GM18858 (cell line): Measurements from ENCODE around the gene SMAD5.

Experiments
- ATAC-seq: cut with Tn5 transposase; IDR thresholded peaks from one replicate; pipeline ENCODE4 v1.9.1; 2021; ENCODE audit not compliant: unreplicated experiment

Gene SMAD5

DNA sequence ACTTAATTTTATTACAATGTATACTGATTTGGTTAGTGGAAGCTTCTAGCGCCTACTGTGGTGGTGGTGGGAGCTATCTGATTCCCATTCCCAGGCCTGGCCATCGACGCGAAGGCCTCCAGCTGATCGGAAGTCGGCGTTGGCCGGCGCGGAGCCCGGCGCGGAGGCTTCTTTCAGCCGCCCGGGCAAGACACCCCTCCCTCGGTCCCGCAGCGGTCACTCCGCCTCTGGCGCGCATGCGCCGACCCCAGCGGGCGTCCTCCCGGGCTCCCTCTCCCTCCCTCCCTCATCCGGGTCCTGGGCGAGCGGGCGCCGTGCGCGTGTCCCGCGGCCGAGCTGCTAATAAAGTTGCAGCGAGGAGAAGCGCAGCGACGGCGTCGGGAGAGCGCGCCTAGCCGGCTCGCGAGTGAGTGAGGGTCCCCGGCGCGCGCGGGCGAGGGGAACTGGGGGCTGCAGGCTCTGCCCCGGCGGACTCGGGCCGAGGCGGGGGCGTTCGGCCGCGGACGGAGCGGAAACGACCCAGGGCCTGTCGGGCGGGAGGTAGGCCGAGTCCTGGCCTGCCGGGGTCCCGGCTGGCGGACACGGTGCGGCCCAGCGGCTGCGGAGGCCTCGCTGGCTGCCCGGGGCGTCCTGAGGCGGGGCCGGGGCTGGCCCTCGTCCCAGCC lies at the start of gene SMAD5:
TSS of gene SMAD5 (plus strand) at position 289 of the 665 bp plus-strand sequence. CDS start 20,916 bp downstream, outside the sequence.
- peak; percentile 84 for ATAC-seq

DNA sequence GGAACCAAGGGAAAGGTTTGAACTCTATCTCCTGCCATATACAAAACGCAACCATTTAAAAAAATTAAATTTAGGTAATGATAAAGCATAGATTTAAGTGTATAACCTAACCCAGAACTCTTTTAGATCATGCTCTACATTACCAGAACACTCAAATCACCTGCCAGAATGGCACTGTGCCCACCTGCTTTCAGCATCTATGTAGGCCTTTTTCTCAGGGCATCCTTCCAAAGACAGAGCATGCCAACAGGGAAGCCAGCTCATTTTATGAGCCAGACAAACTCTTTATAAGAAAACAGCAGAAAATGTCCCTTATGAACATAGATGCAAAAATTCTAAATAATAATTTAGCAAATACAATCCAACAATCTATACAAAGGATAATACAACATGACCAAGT lies 47.9 kb upstream of the SMAD5 start:
- no peak for ATAC-seq

DNA sequence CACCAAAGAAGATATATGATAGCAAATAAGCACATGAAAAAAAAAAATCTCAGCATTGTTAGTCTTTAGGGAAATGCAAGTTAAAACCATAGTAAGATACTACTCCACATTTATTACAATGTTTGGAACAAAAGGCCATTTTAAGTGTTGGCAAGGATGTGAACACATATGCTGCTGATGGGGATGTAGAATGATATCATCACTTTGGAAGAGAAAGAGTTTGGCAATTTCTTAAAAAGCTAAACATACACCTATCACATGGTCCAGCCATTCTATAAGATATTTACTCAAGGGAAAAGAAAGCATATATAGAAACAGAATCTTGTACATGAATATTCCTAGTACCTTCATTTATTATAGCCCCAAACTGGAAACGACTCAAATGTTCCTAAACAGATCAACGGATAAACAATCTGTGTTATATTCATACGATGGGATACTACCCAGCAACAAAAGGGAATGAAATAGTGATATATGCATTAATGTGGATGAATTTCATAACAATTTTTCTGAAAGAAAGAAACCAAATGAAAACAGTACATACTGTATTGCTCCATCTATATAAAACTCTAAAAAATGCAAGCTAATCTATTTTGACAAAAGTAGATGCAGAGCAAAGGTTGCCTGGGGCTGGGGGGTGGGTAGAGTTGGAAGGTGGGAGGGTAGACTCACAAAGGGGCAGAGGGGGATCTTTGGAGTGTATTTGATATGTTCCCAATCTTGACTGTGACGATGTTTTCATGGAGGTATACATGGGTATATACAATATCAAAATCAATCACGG lies 45.7 kb upstream of the SMAD5 start:
- ATAC-seq, result no peak

DNA sequence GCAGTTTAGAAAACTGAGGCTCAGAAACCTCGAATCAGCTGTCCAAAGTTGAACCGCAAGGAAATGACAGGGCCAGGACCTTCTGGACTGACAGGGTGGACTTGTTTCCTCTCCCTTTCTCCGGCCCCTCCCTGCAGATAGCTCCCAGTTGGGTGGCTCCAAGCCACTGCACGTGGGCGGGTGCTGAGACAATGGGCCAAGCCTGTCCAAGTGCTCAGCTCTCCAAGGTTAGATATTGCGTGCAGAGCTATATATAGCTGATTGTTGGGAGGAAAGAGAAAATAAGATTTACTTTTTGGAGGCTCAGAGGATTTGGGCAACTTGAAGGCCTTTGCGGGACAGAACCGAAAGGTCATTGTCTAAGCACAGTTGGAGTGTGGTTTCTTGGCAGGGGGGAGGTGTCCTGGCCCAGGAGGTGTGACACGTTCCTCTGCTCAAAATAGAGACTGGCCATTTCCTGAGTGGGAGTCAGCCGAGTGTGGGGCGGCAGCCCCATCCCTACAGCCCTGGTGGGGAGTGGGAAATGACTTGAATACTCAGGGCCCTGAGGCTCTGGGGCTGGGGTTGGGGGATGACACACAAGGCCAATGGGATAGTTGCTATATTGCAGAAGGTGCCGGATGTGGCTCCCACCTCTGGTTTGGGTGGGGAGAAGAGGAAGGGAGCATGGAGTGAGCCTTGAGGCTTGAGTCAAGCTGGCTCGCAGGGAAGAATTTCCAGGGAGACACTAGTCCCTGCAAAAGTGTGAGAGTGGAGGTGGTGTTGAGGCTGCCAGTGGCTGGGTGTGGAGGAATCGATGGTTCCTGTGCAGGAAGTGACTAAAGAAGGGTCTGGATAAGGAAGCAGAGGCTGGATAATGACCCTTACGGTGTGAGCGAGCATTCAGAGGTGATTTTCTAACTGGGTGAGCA lies 44.4 kb upstream of the SMAD5 start:
- no peak for ATAC-seq

DNA sequence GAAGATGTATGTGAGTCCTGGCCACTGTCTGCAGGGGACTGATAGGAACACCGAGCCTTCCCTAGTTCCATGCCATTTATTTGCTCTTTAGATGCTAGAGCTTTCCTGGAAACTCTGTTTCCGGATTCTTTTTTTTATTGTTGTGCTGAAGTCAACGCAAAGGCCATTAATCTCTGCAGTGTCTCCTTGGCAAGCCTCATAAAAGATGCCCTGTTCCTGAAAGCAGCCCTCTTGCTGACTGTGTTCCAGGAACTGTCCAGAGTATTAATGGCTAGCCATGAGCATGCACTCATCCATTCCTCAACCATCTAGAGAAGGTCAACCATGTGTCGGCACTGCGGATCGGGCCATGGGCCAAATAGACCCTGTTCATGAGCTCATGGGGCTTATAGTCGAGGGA lies 42.9 kb upstream of the SMAD5 start:
- ATAC-seq, result no peak

DNA sequence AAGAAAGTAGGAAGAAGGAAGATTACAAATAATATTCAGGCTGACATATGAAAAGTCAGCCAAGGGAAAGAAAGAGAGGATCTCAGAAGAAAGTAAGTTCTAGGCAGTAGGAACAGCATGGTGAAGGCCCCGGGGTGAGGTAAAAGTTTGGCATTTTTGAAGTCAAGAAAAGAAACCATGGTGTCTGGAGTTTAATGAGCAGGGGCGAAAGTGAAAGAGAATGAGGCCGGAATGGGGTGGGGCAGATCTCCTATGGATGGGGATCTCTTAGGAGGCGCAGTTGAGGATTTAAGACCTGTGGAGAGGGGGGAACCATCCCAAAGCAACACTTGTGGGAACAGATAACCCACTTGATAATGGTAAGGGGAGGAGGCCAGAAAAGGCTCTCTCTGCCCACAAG lies 42.3 kb upstream of the SMAD5 start:
- ATAC-seq, result no peak

DNA sequence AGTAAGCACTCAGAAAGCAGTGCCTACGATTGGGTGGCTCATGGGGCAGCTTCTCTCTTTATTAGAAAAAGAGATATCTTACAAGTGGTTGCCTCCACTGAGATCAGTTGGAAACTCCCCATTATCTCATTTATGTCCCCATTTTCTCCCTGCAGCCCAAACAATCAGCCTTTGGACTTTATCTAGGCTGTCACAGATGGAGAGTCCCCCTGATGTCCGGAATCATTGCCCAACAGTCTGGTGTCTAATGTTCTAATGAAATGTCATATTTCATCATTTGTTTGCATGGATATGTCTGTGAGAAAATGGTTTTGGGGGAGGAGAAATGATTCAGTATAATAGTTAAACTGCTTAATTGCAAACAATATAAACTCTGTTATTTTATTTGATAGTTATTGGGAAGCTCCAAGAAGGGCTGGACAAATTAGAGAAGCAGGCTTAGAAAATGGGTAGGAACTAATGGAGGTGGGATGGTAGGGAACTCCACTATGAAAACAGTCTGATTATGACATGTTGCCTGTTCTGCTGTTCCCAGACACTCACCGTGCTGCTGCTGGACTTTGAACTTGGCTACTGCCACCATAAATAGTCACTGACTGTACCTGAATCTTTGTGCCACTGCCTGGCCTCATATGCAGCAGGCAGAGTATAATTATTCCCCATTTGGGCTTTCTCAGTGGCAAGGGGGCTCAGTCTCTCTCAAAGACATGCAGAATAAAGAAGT lies 38.3 kb upstream of the SMAD5 start:
- ATAC-seq, result no peak

DNA sequence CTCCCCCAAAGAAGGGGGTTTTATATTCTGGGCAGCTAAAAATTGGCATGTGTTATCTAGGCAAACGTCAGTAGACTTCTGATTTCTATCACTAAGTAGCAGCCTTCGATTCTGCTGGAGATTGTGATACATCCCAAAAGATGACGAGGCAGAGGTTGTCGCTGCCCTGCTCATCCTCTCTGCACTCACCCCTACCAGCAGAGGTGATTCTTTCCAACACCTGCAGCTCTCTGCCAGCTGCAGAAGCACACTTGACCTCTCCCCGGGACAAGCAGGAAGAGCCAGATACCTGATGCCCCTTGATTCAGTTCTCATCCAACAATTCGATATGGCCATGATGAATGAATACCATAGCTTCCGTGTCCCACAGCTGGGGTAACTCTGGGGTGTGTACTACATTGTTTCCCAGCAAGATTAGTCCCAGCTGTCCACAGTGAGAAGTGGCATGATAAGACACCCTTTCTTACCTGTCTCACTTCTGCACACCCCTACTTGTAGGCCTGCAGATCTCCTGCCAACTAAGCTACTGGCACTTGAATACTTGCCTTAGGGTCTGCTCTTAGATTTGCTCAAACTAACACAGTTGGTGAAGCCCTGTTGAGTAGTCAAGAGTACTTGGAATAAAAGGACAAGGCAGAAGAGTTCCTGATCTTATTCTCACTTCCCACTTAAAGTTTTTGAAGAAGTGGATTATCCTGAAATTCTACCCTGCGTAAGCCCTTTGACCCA lies 37.6 kb upstream of the SMAD5 start:
- ATAC-seq, result no peak

DNA sequence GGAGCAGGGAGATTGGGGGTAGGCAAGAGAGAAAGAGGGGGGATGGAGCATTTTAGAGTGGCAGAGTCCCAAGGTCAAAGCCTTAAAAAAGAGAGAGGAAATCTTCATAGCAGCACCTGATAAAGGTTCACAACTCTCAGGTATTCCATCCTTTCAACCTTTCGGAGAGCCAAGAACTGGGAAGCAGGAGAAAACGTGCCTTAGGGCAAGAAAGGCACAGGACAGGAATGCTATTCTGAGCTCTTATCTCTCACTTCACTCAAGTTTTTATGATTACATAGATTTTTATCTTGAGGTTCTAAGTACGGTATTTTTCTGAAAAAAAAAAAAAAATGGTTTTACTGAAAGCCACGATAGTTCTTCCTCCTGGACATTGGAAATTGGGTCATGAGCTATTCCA lies 34.5 kb upstream of the SMAD5 start:
- ATAC-seq, result no peak

DNA sequence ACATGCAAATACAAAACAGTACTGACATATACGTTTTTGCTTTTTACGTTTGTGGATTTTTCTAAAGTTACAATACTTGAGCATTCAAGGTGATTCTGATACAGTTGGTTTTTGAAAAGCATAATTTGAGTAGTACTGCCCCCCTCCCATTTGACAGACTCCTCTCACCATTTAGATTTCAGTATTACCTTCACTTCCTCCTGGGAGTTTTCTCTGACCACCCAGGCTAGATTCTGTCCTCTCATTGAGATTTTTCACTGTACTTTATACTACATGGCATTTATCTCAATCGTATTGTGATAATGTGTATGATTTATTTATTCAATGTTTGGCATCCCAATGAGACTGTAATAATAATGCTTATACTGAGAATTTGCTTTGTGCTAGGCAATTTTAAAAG lies 32.8 kb upstream of the SMAD5 start:
- no peak for ATAC-seq

DNA sequence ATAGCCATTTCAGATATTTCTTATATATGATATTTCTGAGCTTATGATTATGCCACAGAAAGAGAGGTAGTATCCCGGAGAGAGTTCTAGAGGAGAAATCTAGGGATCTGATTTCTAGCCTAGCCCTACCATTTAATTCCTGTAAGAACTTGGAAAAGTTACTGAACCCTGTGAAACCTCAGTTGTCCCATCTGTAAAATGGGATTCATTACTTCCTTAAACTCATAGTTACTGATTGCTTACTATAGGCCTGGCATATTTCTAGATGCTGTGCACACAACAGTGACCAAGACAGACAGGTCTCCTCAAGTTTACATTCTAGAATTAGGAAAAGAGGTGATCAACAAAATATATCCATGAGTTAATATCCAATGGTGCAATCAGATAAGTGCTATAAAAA lies 30.8 kb upstream of the SMAD5 start:
- no peak for ATAC-seq

DNA sequence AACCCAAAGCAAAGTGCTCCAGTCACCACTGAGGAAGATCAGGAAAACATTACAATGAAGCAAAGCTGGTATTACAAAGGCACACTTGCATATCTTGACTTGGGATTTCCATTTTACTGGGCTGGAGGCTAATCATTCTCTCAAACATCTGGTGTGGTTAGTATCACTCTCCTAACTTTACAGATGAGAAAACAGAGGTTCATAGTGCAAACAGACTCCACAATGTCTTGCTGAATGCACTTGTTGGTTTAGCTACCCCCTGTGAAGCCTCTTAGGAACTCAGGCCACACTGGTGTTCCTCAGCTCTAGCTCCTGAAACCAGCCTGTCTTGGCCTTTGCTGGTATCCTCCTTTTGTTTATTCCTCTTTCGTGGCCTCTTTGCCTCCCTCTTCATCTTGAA lies 29.5 kb upstream of the SMAD5 start:
- ATAC-seq, result no peak

DNA sequence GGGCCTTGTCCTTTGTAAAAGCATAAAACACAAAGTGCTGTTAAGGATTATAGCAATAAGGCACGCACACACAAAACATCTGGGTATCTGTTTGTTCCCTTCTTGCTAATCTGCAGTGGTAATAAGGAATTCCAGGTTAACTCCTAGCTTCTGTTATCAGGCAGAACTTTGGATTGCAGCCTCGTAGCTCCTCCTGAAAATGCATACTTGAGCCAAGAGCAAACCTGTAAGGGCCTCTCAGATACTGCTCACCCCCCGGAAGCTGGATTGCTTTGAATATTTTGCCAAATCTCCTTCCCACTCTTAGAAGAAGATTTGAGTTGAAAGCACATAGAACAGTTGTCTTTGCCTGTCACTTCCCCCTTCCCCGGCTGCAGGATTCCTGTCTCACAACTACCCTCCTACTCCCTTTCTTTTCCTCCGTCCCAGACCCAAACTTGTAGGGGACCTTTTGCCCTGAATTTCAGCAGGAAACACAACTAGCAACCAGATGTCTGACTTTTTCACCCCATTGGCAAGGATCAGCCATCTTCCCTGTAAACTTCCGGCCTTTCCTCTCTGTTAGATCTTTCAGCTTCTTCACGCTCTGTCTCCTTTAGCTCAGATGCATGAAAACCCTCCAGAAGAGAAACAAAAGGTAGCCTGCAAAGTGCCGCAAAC lies 28.2 kb upstream of the SMAD5 start:
- no peak for ATAC-seq

DNA sequence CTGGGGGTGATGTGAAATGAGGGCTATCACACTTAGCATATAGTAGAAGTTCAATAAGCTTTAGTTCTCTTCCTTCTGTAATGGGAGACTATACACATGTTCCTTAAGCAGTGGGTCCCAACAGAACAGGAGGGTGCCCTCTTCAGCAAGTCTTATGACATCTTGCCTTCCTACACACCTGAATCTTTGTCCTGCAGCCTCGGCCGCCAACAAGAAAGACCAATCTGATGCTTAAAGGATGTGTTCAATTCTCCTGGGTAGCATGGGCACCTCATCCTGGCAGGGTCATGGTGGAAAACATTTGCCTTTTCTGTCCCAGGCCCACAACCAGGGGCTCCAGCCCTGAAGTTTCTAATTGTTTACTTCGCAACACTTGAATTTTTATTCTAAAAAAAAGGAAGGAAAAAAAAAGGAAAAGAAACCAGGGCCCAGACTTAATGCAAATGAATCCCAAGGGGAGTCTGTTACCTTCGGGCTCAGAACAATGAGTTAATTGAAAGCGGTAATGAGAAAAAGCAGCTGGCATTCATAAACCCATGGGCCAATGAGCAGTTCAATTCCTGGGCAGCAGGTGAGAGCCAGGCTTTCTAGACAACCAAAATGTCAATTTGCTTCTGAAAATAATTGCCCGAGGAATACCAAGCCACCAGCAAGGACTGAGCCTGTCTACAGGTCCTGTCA lies 26.2 kb upstream of the SMAD5 start:
- ATAC-seq, result no peak

DNA sequence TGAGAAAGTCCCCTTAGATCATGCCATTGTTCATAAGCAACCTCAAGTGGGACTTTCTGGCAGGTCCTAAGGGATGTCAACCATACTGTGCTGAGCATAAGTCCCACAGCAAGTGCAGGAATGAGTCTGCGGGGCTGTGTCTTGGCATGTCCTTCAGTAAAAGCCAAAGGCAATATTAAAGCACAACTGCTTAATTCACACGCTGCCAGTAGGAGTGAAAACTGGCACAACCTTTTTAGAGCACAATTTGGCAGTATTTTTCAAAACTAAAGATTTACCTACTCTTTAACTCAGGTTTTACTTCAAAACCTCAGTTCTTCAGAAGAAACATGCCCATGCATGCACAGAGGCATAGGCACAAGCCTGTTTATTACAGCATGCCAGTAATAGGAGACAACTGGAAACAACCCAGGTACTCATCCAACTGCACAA lies 24.4 kb upstream of the SMAD5 start:
- no peak for ATAC-seq

DNA sequence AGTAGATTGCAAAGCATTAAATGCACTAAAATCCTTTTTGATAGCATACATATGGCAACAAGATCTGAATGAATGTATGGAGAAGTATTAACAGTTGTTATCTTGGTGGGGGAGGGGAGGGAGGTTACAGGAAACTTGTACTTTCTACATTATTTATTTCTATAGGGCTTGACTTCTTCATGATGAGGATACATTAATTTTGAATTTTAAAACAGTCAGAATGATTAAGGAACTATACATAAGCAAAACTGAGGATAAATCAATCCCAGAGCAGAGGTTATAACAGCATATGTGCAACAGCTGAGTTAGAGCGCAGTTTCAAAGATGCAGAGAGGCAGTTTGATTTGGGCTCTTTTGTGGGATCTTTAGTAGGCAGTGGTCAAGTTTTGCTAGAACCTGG lies 23.9 kb upstream of the SMAD5 start:
- ATAC-seq, result no peak

DNA sequence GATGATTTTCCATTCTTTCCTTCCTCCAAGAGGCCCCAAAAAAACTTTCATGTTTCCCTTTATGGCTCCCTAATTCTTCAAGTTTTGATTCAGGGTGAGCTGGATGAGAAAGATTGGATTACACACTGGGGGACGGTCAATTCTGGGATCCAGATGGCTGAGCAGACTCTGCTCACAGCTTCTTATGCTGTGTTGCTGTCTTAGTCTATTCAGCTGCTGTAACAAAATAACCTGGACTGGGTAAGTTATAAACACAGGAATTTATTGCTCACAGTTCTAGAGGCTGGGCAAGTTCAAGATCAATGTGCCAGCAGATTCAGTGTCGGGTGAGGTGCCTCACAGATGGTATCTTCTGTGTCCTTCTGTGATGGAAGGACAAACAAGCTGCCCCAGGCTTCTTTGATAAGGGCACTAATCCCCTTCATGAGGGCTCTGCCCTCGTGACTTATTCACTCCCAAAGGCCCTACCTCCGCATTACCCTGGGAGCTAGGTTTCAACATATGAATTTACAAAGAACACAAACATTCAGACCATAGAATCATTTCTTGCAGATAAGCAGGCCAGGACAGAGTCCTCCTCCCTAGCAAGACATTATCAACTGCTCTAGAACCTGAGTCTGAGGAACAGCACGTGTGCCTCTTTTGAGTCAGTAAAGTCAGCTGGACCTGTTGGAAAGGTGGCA lies 23.1 kb upstream of the SMAD5 start:
- ATAC-seq, result no peak

DNA sequence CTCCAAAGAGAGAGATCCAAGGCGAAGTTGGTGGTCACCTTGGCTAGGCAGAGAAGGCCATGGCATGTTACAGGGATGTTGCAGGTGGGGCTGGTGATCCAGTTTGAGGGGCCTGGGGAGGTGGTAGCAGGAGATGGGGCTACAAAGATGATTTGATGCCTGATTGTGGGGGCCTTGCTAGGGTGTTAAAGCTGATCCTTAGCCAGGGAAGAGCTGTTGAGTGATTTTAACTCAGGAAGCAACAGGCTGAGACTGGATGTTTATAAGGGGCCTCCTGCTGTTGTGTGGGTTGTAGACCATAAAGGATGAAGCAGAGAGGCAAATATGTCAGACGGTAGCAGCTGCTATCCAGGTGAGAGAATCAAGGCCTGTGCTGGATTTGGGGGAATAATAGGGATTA lies 19.0 kb upstream of the SMAD5 start:
- no peak for ATAC-seq
